Astrocyte (in vitro differentiated cells and primary cell): ENCODE results near the gene CCDC78. TPM values are rescaled to one million over a fixed set of nuclear protein-coding genes. Genes with fewer than 3 reads are reported as not detected.

Experiments used
- DNase-seq: peaks from one replicate; pipeline ENCODE4 v3.0.0-alpha.2; 2010; ENCODE audit warnings: low read depth
- FAIRE-seq: peaks from 2 replicates; lab custom pipeline; 2011; peaks lifted over from hg19 to GRCh38; lab: Jason Lieb, UNC
- H2AFZ ChIP-seq: 2 replicates; pipeline ENCODE4 v1.6.0; 2012; ENCODE audit warnings: low read depth, low read length, inconsistent platforms
- H3K27ac ChIP-seq: 2 replicates; pipeline ENCODE4 v1.5.1; 2011; ENCODE audit warnings: low read depth, low read length, inconsistent platforms
- H3K27me3 ChIP-seq: 2 replicates; pipeline ENCODE4 v1.6.0; 2011; ENCODE audit warnings: low read length, inconsistent platforms; ENCODE audit not compliant: insufficient read depth
- H3K36me3 ChIP-seq: 2 replicates; pipeline ENCODE4 v1.5.1; 2011; ENCODE audit warnings: low read length, inconsistent platforms; ENCODE audit not compliant: insufficient read depth
- H3K4me1 ChIP-seq: 2 replicates; pipeline ENCODE4 v1.5.1; 2011; ENCODE audit warnings: low read length, inconsistent platforms; ENCODE audit not compliant: insufficient read depth
- H3K4me2 ChIP-seq: 2 replicates; pipeline ENCODE4 v1.6.0; 2012; ENCODE audit warnings: low read length, inconsistent platforms
- H3K4me3 ChIP-seq: 2 replicates; pipeline ENCODE4 v1.5.1; 2011; ENCODE audit warnings: low read depth, mild to moderate bottlenecking, low read length, inconsistent platforms; ENCODE audit not compliant: insufficient read depth
- H3K79me2 ChIP-seq: 2 replicates; pipeline ENCODE4 v1.6.0; 2012; ENCODE audit warnings: mild to moderate bottlenecking, low read length, inconsistent platforms; ENCODE audit not compliant: insufficient read depth
- H3K9ac ChIP-seq: 2 replicates; pipeline ENCODE4 v1.6.0; 2012; ENCODE audit warnings: mild to moderate bottlenecking, low read length, inconsistent platforms
- H3K9me3 ChIP-seq: 2 replicates; pipeline ENCODE4 v1.5.1; 2012; ENCODE audit warnings: low read depth, mild to moderate bottlenecking, low read length, inconsistent platforms; ENCODE audit not compliant: insufficient read depth
- H4K20me1 ChIP-seq: 2 replicates; pipeline ENCODE4 v1.6.0; 2012; ENCODE audit warnings: low read length, inconsistent platforms; ENCODE audit not compliant: insufficient read depth
- H3K27ac Mint-ChIP-seq: one replicate; pipeline ENCODE4 v1.8.0; 2021; ENCODE audit warnings: mild to moderate bottlenecking, mixed read lengths; ENCODE audit not compliant: unreplicated experiment
- H3K27me3 Mint-ChIP-seq: one replicate; pipeline ENCODE4 v1.8.0; 2021; ENCODE audit warnings: low read depth, mixed read lengths; ENCODE audit not compliant: unreplicated experiment
- H3K36me3 Mint-ChIP-seq: one replicate; pipeline ENCODE4 v1.8.0; 2021; ENCODE audit warnings: low read depth, mixed read lengths; ENCODE audit not compliant: unreplicated experiment
- H3K4me1 Mint-ChIP-seq: one replicate; pipeline ENCODE4 v1.8.0; 2021; ENCODE audit warnings: low read depth, mixed read lengths; ENCODE audit not compliant: unreplicated experiment
- H3K4me3 Mint-ChIP-seq: one replicate; pipeline ENCODE4 v1.8.0; 2021; ENCODE audit warnings: mild to moderate bottlenecking, moderate library complexity, mixed read lengths; ENCODE audit not compliant: unreplicated experiment
- H3K9me3 Mint-ChIP-seq: one replicate; pipeline ENCODE4 v1.8.0; 2021; ENCODE audit warnings: mild to moderate bottlenecking, mixed read lengths; ENCODE audit not compliant: unreplicated experiment
- CTCF ChIP-seq: IDR thresholded peaks from 2 replicates; pipeline ENCODE4 v1.5.1; 2011; ENCODE audit warnings: low read depth, mild to moderate bottlenecking, inconsistent platforms, low read length, moderate library complexity; ENCODE audit not compliant: insufficient read depth
- EZH2 ChIP-seq: IDR thresholded peaks from 2 replicates; pipeline ENCODE4 v1.6.1; 2012; ENCODE audit warnings: mild to moderate bottlenecking, low read length, inconsistent platforms; ENCODE audit not compliant: insufficient read depth
- total RNA-seq: library from RNA; stranded (reverse); gene quantifications from 2 replicates; pipeline ENCODE4 v1.2.1, GENCODE V29; 2021

The CCDC78 gene
- total RNA-seq, 1 donor from 2014 or later: 4.7 TPM

- no peak within 1 kb of the TSS for H3K4me3 ChIP-seq
- no peak within 1 kb of the TSS for H3K27ac ChIP-seq
- H4K20me1 ChIP-seq: peaks cover 34% of the 10 kb centered on the region
- H3K4me3 Mint-ChIP-seq: peak within 1 kb of the TSS; percentile 45
- no peaks in the 10 kb centered on the region for H3K79me2 ChIP-seq
- H3K4me2 ChIP-seq: peak within 1 kb of the TSS; percentile 67
- FAIRE-seq (no peak), DNase-seq (no peak)
- peaks cover 17% of the 10 kb centered on the region for H3K4me1 ChIP-seq
- H3K36me3 Mint-ChIP-seq: no peaks in the 10 kb centered on the region
- H3K4me1 Mint-ChIP-seq: peaks cover 1% of the 10 kb centered on the region
- H3K27ac Mint-ChIP-seq: no peak within 1 kb of the TSS
- TF ChIP-seq CTCF (no peak), EZH2 (no peak)
- no peaks in the 10 kb centered on the region for H3K9me3 ChIP-seq
- no peak within 1 kb of the TSS for H2AFZ ChIP-seq
- peaks cover 43% of the 10 kb centered on the region for H3K27me3 ChIP-seq
- peaks cover 5% of the 10 kb centered on the region for H3K9me3 Mint-ChIP-seq
- no peak within 1 kb of the TSS for H3K9ac ChIP-seq
- H3K27me3 Mint-ChIP-seq: peaks cover 46% of the 10 kb centered on the region
- no peaks in the 10 kb centered on the region for H3K36me3 ChIP-seq
Observed at GRCh38 chr16:705431-706188, 20.6 kb downstream of the CCDC78 start, which contains the start of gene FBXL16. FBXL16 (minus strand) TSS chr16:705801; CDS start chr16:697405, 8,396 bp downstream.

- DNase-seq (no peak), FAIRE-seq (no peak)
- Mint-ChIP-seq H3K36me3 (no peaks in the 10 kb centered on the region), H3K27me3 (peaks cover 46% of the 10 kb centered on the region), H3K9me3 (peaks cover 5% of the 10 kb centered on the region), H3K27ac (no peak overlapping the region), H3K4me3 (peak overlapping the region; percentile 20), H3K4me1 (peaks cover 1% of the 10 kb centered on the region)
- peak overlapping the region; percentile 36 for H3K4me2 ChIP-seq
- no peak overlapping the region for H3K9ac ChIP-seq
- peaks cover 43% of the 10 kb centered on the region for H3K27me3 ChIP-seq
- H4K20me1 ChIP-seq: peaks cover 34% of the 10 kb centered on the region
- no peaks in the 10 kb centered on the region for H3K79me2 ChIP-seq
- TF ChIP-seq EZH2 (peak; percentile 26), CTCF (no peak)
- H3K36me3 ChIP-seq: no peaks in the 10 kb centered on the region
- no peak overlapping the region for H3K4me3 ChIP-seq
- H3K4me1 ChIP-seq: peaks cover 9% of the 10 kb centered on the region
- no peaks in the 10 kb centered on the region for H3K9me3 ChIP-seq
- no peak overlapping the region for H2AFZ ChIP-seq
- H3K27ac ChIP-seq: no peak overlapping the region
Observed at GRCh38 chr16:704552-705380, 21.5 kb downstream of the CCDC78 start.
